Adrenal gland (tissue), 12 donors: ENCODE results near the gene VSIG10L. TPM values are rescaled to one million over a fixed set of nuclear protein-coding genes. Genes with fewer than 3 reads are reported as not detected.

Experiments
- DNase-seq, 7 donors: peaks; one replicate each; pipeline ENCODE4 v3.0.0-alpha.2; 2019 to 2020
- H3K27ac ChIP-seq, 5 donors: fragments of 200-600 bp; sonication (generic) in 4 of 5; 1 replicate in 3 of 5; 2 replicates in 2 of 5; pipeline versions ENCODE4 v1.5.1 to v1.8.0; 2016 to 2020; ENCODE audit warnings: mild to moderate bottlenecking in 1 of 5
- H3K27me3 ChIP-seq: fragments of 200-600 bp; 2 replicates; pipeline ENCODE4 v1.8.0; 2021
- H3K36me3 ChIP-seq, 2 donors: fragments of 200-600 bp; replicated peaks in 1 of 2; 1 replicate in 1 of 2; 2 replicates in 1 of 2; pipeline versions ENCODE4 v1.5.1 to v1.8.0; 2018 to 2022
- H3K4me1 ChIP-seq, 2 donors: fragments of 200-600 bp; replicated peaks in 1 of 2; 1 replicate in 1 of 2; 2 replicates in 1 of 2; pipeline versions ENCODE4 v1.5.1 to v1.8.0; 2018 to 2021
- H3K4me3 ChIP-seq, 4 donors: fragments of 200-600 bp; sonication (generic) in 3 of 4; one replicate each; pipeline ENCODE4 v1.5.1; 2016 to 2018
- H3K9me3 ChIP-seq, 3 donors: fragments of 200-600 bp; sonication (generic) in 1 of 3; replicated peaks in 1 of 3; 1 replicate in 2 of 3; 2 replicates in 1 of 3; pipeline versions ENCODE4 v1.5.1 to v1.8.0; 2016 to 2021
- POLR2A ChIP-seq, 2 donors: fragments of 450-650 bp; IDR thresholded peaks; one replicate each; pipeline ENCODE4 v1.6.1; 2017; ENCODE audit warnings: antibody characterized with exemption in 2 of 2, mild to moderate bottlenecking in 2 of 2, moderate library complexity in 1 of 2
- WGBS, 4 donors: extraction: QIAGEN DNeasy Blood & Tissue Kit in 2 of 4; methylation state at CpG; one replicate each; pipeline versions ENCODE4 v1.1.5 to v1.1.7; 2013 to 2017; 5-methylcytosine and 5-hydroxymethylcytosine counted together
- intact Hi-C, 2 donors: fragments of 100-400 bp; cut with DNase I; formaldehyde crosslinking; loops; one replicate each; pipeline versions ENCODE4 v1.14.1 to v1.15.0; 2022 to 2023
- polyA plus RNA-seq, 3 donors: library from polyadenylated mRNA; stranded (reverse); fragments of 200-250 nt in 2 of 3; fragments of 350-450 nt in 1 of 3; fragmentation: Illumina TruSeq in 1 of 3; extraction: RNeasy Lipid Tissue Mini Kit (QIAGEN cat#74804) in 1 of 3; gene quantifications; one replicate each; pipeline ENCODE4 v1.2.3, GENCODE V29; 2013 to 2014
- total RNA-seq, 9 donors: library from RNA; depleted of rRNA in 4 of 9; stranded (reverse); fragments of >200 nt in 4 of 9; fragments of 120-200 nt in 1 of 9; fragmentation: NEBNext Ultra II Directional in 1 of 9; extraction: Animal tissue kit (Norgen Biotek cat#: 25700) in 1 of 9; gene quantifications; one replicate each; pipeline versions ENCODE4 v1.1.0 to v1.2.4, GENCODE V29; 2013 to 2023
- TF ChIP-seq, protein P1 (sequence below), 6 experiments: fragments of 450-650 bp in 4 of 6; fragments of 200-600 bp in 2 of 6; sonication (generic) in 1 of 6; IDR thresholded peaks; 1 replicate in 5 of 6; 2 replicates in 1 of 6; pipeline versions ENCODE4 v1.5.1 to v1.8.0; 2016 to 2021; ENCODE audit warnings: antibody characterized with exemption in 6 of 6, mild to moderate bottlenecking in 2 of 6, moderate library complexity in 1 of 6
- donor health status: healthy with polysubstance abuse.
- donor health status: Bipolar disorder and iron deficiency.
- donor health status: DM: yes; HTN: yes; CAD: no.
- donor health status: DM: no; HTN: no; CAD: no.
- donor health status: DM: no; HTN: no; CAD: no.
- donor health status: DM: yes; HTN: yes; CAD: no.

Gene VSIG10L
- total and polyA plus RNA-seq, 12 donors = 1.0 to 6.0 (median 2.7) TPM

DNA sequence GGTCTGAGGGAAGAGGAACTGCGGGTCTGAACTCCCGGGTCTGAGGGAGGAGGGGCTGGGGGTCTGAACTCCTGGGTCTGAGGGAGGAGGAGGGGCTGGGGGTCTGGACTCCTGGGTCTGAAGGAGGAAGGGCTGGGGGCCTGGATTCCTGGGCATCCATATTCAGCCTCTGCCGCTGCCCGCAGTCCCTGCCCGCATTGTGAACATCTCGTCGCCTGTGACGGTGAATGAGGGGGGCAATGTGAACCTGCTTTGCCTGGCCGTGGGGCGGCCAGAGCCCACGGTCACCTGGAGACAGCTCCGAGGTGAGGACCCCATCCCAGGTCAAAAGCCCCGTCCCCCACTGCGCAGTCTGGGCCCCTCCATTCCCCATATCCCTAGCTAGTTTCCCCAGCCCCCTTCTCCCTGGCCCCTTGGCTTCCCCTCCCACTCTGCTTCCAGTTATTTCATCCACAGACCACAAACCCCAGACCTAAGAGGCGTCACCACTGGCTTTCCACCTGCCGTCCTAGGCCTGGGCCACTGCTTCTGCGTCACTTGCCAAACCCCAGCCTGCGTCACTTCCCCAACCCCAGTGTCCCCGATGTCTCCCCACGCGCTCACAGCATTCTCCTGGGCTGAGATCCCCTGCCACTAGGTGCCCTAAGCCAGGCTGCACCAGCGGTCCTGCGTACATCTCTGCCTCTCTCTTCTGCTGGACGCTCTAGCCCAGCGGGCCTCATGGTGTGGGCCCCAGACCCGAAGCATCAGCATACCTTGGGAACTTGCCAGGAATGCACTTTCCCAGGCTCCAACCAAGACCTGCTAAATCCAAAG lies 16.6 kb downstream of the VSIG10L start:
- peaks cover 0 to 7% of the 10 kb centered on the region in 2 donors for H3K4me1 ChIP-seq
- intact Hi-C loops = no loop called here
- WGBS, 4 donors = 79 to 82% (median 80%) methylated on average over 17 to 26 of the region's 26 CpGs
- peaks cover 6% of the 10 kb centered on the region for H3K27me3 ChIP-seq
- no peaks in the 10 kb centered on the region for H3K9me3 ChIP-seq
- no peaks in the 10 kb centered on the region for H3K36me3 ChIP-seq
- no peak overlapping the region for H3K4me3 ChIP-seq
- TF ChIP-seq, protein P1, sequence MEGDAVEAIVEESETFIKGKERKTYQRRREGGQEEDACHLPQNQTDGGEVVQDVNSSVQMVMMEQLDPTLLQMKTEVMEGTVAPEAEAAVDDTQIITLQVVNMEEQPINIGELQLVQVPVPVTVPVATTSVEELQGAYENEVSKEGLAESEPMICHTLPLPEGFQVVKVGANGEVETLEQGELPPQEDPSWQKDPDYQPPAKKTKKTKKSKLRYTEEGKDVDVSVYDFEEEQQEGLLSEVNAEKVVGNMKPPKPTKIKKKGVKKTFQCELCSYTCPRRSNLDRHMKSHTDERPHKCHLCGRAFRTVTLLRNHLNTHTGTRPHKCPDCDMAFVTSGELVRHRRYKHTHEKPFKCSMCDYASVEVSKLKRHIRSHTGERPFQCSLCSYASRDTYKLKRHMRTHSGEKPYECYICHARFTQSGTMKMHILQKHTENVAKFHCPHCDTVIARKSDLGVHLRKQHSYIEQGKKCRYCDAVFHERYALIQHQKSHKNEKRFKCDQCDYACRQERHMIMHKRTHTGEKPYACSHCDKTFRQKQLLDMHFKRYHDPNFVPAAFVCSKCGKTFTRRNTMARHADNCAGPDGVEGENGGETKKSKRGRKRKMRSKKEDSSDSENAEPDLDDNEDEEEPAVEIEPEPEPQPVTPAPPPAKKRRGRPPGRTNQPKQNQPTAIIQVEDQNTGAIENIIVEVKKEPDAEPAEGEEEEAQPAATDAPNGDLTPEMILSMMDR (IDR thresholded peaks at IDR 0.05) = no peak
- TF ChIP-seq POLR2A (IDR thresholded peaks at IDR 0.05) = no peak
- DNase-seq = no peak
- no peak overlapping the region for H3K27ac ChIP-seq

DNA sequence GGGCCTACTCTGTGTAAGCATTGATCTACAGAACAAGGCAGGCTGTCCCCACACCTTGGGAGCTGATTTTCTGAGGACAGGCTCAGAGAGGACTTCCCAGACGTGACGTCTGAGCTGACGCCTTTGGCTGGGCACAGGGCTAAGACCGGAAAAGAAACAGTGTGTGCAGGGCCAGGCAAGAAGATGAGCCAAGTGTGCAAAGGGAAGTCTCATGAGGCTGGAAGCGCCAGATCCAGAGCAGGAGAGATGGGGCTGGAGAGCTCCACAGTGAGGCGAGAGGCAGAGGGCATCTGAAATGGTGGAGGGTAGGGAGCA lies 17.8 kb downstream of the VSIG10L start:
- Histone ChIP-seq H3K9me3 (no peaks in the 10 kb centered on the region), H3K27ac (no peak overlapping the region), H3K4me1 (peaks cover 0 to 9% of the 10 kb centered on the region in 2 donors), H3K27me3 (peaks cover 6% of the 10 kb centered on the region), H3K36me3 (no peaks in the 10 kb centered on the region), H3K4me3 (no peak overlapping the region)
- intact Hi-C loops = no loop called here
- WGBS, 4 donors = 75 to 85% (median 81%) methylated on average over 6 of the region's 6 CpGs
- TF ChIP-seq, protein P1 (IDR thresholded peaks at IDR 0.05) = no peak
- no peak for TF ChIP-seq POLR2A (IDR thresholded peaks at IDR 0.05)
- no peak for DNase-seq

DNA sequence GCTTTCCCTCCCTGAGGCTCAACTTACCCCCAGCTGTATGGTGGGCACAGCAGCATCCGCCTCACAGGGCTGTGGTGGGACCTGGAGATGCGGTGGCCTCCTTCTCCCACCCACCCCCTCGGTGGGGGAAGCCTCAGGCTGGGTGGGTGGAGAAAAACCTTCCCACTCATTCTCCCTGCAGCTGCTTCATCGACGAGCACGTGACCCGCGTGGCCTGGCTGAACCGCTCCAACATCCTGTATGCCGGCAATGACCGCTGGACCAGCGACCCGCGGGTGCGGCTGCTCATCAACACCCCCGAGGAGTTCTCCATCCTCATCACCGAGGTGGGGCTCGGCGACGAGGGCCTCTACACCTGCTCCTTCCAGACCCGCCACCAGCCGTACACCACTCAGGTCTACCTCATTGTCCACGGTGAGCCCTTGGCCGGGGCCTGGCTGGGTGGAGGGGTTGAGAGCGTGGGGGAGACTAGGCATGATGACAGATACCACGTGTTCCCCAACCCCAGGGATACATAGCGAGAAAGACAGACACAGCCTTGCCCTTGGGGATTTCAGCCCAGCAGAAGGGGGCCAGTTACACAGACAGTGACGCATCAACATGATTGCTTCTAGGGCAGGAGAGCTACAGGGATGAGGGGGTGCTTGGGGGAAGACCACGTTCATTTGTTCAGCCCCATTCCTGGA lies 18.3 kb downstream of the VSIG10L start:
- Histone ChIP-seq H3K4me3 (no peak overlapping the region), H3K36me3 (no peaks in the 10 kb centered on the region), H3K27ac (no peak overlapping the region), H3K4me1 (peaks cover 0 to 9% of the 10 kb centered on the region in 2 donors), H3K27me3 (peaks cover 6% of the 10 kb centered on the region), H3K9me3 (no peaks in the 10 kb centered on the region)
- 76 to 85% (median 80%) methylated on average over 9 to 29 of the region's 29 CpGs for WGBS, 4 donors
- intact Hi-C loops = no loop called here
- no peak for DNase-seq
- TF ChIP-seq POLR2A (IDR thresholded peaks at IDR 0.05) = no peak
- TF ChIP-seq, protein P1 (IDR thresholded peaks at IDR 0.05) = no peak

DNA sequence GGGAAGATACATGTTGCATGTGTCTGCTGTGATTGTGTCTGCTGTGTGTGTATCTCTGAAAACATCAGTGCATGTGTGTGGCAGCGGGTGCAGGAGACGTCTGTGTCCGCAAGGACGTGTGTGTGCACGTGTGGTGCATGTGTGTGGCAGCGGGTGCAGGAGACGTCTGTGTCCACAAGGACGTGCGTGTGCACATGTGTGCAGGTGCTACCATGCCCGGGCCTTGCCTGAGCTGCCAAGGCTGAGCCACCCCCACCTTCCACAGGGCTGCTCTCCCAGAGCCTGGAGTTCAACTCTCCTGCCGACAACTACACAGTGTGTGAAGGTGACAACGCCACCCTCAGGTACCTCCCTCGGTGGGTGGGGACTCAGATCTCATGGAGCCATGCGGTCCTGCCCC lies 20.1 kb downstream of the VSIG10L start:
- 40 to 70% (median 69%) methylated on average over 1 to 14 of the region's 14 CpGs for WGBS, 4 donors
- H3K4me1 ChIP-seq = peaks cover 0 to 4% of the 10 kb centered on the region in 2 donors
- no peaks in the 10 kb centered on the region for H3K9me3 ChIP-seq
- H3K4me3 ChIP-seq = no peak overlapping the region
- intact Hi-C loops = no loop called here
- no peak for TF ChIP-seq POLR2A (IDR thresholded peaks at IDR 0.05)
- TF ChIP-seq, protein P1 (IDR thresholded peaks at IDR 0.05) = no peak
- no peaks in the 10 kb centered on the region for H3K36me3 ChIP-seq
- no peak overlapping the region for H3K27ac ChIP-seq
- DNase-seq = no peak
- peaks cover under 1% of the 10 kb centered on the region for H3K27me3 ChIP-seq
